ENCODE data around the gene CSGALNACT2.

DNA sequence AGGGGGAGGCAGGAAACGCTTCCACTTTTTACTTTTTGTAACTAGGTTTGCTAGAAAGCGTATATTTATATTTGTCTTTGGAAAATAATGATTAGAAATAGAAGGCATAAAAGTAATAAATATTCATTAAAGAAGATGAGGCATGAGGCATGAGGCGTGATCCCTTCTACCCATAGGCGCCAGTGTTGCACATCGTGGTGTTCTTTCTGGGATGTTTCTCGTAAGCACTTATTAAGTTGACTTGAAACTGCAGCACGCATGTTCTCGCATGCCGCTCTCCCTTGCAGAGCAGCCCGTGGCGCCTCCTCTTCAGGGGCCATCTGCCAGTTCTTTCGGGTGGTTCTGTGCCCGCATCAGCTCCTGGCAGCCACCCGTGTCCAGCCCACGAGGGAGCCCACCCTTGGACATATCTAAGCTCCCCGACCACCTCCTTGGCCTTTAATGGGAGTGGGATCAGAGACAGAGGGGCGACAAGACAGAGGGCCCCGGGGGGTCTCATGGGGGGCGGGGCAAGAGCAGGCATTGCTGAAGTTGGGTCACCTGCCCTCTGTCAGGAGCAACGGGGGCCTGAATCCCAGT lies 28.5 kb upstream of the CSGALNACT2 start:
- TF ChIP-seq, protein P1, sequence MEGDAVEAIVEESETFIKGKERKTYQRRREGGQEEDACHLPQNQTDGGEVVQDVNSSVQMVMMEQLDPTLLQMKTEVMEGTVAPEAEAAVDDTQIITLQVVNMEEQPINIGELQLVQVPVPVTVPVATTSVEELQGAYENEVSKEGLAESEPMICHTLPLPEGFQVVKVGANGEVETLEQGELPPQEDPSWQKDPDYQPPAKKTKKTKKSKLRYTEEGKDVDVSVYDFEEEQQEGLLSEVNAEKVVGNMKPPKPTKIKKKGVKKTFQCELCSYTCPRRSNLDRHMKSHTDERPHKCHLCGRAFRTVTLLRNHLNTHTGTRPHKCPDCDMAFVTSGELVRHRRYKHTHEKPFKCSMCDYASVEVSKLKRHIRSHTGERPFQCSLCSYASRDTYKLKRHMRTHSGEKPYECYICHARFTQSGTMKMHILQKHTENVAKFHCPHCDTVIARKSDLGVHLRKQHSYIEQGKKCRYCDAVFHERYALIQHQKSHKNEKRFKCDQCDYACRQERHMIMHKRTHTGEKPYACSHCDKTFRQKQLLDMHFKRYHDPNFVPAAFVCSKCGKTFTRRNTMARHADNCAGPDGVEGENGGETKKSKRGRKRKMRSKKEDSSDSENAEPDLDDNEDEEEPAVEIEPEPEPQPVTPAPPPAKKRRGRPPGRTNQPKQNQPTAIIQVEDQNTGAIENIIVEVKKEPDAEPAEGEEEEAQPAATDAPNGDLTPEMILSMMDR (IDR thresholded peaks at IDR 0.05; ENCODE audit: low read depth, low read length): no peak
- no peak for TF ChIP-seq POLR2A (IDR thresholded peaks at IDR 0.05; ENCODE audit: extremely low read depth, insufficient read length)
- TF ChIP-seq MYC (IDR thresholded peaks at IDR 0.05; ENCODE audit: low read depth, low read length): no peak
- TF ChIP-seq, protein P2, sequence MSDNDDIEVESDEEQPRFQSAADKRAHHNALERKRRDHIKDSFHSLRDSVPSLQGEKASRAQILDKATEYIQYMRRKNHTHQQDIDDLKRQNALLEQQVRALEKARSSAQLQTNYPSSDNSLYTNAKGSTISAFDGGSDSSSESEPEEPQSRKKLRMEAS (IDR thresholded peaks at IDR 0.05; ENCODE audit: low read depth, low read length): no peak

Data from NB4 (cell line).